Dedifferentiated amniotic fluid mesenchymal stem cell (primary cell): Measurements from ENCODE around the gene DPY19L1.
"Not testable (repeated sequence)": the region's sequence is repeated elsewhere in the genome, so short reads cannot be mapped to it uniquely, and the experiment has no call there.

Experiments
- DNase-seq: peaks from one replicate; pipeline ENCODE4 v3.0.0-alpha.2; 2016; ENCODE audit errors: extremely low spot score

The DPY19L1 gene

GRCh38 chr7:35037211-35037525, at the start of gene DPY19L1:
DPY19L1 (minus strand) TSS chr7:35037485; CDS start chr7:35037394, 91 bp downstream.
- no peak for DNase-seq

DNA sequence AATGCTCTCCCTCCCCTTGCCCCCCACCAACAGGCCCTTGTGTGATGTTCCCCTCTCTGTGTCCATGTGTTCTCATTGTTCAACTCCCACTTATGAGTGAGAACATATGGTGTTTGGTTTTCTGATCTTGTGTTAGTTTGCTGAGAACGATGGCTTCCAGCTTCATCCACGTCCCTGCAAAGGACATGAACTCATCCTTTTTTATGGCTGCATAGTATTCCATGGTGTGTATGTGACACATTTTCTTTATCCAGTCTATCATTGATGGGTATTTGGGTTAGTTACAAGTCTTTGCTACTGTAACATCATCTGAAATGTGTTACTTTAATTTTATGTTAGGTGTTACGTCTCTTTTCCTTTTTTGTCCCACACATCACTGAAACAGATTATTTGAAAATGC, 42.2 kb upstream of the DPY19L1 start:
- DNase-seq = not testable (repeated sequence)

GRCh38 chr7:35074008-35074407, 36.7 kb upstream of the DPY19L1 start:
- DNase-seq = not testable (repeated sequence)

GRCh38 chr7:35072950-35073827, 35.9 kb upstream of the DPY19L1 start:
- DNase-seq = peak; percentile 29

DNA sequence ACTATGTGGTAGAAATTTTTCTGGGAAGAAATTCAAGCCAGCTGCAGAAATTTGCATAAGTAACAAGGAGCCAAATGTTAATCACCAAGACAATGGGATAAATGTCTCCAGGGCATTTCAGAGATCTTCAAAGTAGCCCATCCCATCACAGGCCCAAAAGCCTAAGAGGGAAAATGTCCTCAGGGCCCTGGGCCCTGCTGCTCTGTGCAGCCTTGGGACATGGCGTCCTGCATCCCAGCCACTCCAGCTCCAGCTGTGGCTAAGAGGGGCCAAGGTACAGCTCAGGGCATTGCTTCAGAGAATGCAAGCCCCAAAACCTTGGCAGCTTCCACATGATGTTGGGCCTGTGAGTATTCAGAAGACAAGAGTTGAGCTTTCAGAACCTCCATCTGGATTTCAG, 31.8 kb upstream of the DPY19L1 start:
- not testable (repeated sequence) for DNase-seq

GRCh38 chr7:35065382-35065781, 28.1 kb upstream of the DPY19L1 start:
- DNase-seq = not testable (repeated sequence)

GRCh38 chr7:35058571-35058970, 21.3 kb upstream of the DPY19L1 start:
- not testable (repeated sequence) for DNase-seq

DNA sequence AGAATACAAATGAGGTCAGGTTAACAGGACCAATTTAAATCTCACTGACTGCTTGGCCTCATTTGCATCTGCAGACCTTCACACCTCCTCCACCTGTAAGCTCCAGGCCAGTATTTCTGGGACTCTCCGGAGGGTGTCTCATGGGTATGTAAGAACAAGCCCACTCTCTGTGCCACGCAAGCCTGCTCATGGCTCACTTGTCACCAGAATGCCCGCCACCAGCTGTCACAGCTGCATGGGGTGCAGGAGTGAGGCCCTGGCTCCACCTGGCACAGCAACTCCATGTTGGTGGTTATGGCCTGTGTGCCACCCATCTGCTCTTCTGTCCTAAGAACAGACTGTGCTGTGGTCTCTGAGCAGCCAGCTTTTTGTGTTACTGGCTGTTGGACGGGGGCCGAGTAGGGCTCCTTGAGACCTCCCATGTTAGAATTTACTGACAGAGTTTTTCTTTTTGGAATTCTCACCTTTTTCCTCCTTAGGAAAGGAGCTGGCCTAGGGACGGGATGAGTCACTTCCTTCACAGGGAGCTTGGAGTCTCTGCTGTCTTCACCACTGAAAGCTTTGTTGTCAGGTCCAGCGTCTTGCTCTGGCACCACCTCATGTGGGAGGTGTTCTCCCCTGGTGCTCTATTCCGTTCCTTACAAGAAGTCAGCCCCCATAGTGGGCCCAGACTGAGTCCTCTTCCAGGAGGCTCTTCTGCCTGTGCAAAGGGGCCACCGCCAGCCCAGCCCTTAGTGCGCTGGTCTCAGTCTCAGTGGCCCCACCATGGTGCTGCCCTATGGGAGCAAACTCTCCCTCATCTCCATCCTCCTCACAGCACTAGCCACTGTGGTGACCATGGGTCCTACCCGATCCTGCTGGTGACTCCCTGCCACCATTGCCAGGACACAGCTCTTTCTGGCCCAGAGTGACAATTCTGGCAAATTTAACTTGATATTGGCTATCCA, 20.5 kb upstream of the DPY19L1 start:
- not testable (repeated sequence) for DNase-seq

GRCh38 chr7:35055733-35056132, 18.4 kb upstream of the DPY19L1 start:
- DNase-seq = not testable (repeated sequence)

DNA sequence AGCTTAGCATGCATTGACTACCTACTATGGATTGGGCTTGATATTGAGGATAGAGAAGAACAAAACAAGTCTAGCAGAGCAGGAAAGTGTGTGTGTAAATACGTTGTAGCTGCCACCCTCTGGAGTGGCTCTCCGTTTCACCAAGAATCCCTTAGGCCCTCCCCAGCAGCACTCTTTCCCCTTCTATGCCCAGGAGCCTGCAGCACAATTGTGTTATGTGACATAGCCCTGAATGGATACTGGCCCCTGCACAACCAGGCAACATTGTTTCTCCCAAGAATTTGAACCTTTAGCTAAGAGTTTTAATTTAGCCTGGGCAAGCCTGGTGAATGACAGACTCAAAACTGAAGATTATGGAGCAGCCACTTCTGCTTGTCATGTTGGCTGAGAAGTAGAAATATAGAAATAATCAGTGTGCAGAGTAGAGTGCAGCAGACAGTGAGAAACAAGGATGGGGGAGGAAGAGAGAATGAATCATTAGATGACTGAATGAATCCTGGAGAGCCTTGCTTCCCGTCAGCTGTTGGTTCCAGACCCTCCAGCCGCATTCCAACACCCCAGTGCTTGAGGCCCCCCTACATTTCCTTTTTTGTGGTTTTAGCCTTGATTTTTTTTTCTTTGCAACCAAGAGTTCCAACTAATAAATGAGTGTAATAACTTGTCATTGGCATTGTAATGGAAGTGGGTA, 16.3 kb upstream of the DPY19L1 start:
- not testable (repeated sequence) for DNase-seq

DNA sequence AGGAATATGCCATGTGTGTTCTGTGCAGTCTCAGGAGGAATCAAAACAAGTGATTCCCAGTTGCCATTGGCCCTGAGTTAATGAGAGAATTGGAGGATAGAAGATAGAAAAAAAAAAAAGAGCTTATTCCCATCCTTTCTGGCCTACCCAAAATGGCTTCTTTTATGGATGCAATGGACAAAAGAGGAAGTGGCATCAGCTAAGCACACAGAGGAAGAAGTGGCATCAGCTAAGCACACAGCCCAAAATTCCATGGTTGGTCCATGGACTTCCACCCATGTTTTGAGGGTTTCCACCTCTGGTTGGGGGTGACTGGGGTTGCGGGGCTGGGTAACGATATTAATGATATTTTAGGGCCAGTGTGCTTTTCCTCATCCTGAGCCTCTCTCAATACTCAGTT, 11.1 kb upstream of the DPY19L1 start:
- not testable (repeated sequence) for DNase-seq

GRCh38 chr7:35047912-35048305, 10.6 kb upstream of the DPY19L1 start:
- DNase-seq = not testable (repeated sequence)

- not testable (repeated sequence) for DNase-seq
Measured at GRCh38 chr7:35047263-35047911, 10.1 kb upstream of the DPY19L1 start.

DNA sequence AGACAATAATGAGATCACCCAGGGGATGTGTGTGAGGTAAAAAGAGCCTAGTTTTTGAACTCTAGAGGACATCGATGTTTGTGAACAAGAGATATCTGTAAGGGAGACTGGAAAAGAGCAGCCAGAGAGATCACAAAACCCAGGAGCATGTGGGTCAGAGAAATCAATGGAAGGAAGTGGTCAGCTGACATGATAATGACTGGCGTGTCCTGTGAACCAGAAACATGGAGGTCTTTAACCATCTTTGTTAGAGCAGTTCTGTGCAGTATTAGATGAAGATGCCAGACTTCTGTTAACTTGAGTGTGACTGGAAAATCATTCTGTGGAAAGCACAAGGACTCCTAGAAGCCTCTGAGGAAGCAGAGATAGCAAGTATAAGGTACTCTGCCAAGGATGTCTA, 6.0 kb upstream of the DPY19L1 start:
- DNase-seq = not testable (repeated sequence)

DNA sequence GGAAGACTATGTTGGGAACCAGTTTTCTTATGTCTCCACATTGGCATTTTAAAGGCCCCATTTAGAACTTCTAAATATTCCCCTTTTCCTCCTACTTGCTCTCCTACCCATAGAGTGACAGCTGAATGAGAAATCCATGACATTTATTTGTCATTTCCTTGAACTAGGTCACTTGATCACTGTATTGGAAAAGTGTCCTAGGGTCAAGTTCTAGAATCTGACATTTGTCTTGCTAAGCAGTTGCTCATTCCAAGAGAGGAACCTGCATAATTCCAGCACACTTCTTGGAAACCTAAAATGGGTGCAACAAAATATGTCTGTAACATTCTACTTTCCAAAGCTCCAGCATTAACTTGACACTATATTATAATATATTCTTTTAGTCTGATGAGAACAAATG, 3.6 kb upstream of the DPY19L1 start:
- no peak for DNase-seq

DNA sequence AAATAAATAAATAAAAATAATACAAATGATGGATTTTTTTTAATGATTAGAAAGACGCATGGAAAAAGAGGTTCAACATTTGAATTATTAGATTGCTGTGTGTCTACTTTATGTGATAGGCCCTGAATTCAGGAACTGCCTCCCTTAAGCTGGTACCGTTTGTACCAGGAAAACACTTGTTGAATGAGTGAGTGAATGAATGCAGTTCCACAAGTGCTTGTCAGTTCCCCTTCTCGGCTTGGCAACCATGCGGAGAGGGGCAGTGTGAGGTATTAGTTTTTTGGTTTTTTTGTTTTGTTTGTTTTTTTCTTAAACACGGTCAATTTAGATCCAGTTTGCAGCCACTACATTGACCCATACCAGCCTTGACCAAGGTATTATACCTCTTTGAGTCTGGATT, 2.1 kb upstream of the DPY19L1 start:
- no peak for DNase-seq

DNA sequence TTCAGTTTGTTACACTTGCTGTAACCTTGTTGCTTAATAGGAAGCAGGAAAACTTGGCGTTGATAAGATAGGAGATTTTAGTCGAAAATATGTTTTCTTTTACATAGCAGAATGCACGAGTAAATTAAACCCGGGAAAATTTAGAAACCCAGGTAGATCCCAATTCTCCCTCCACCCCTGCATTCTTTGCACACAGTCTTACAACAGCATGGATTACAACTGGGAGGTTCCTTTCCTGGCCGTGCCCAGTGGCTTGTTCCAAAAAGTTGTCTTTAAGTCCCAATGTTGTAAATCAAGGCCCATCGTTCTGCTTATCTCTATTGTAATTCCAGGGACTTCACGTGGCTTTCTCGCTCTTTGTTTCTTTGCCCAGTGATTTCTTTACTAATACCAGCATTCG, 1.1 kb upstream of the DPY19L1 start:
- DNase-seq = no peak

GRCh38 chr7:35037526-35038341, 449 bp upstream of the DPY19L1 start:
- peak; percentile 90 for DNase-seq

- peak; percentile 38 for DNase-seq
Measured at GRCh38 chr7:35036361-35037171, 719 bp downstream of the DPY19L1 start.

DNA sequence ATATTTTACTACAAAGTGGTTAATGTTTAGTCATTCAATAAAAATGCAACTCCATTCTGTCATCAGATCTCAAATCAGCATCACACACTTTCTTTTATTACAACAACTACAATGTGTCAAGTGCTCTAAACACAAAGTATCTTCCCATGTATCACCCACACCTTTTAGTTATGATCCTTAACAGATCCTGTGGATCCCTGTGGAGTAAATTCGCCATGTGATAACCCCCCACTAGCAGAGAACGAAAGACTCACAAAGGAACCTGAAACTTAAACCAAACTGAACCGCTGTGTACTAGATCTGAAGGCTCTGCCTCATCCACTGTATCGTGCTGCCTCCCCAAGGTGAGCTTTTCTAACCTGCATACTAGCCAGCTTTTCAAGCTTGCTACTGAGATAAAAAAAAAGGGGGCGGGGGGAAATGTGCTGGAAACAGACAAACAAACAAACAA, 1.7 kb downstream of the DPY19L1 start:
- DNase-seq = peak; percentile 25
